ENCODE measurements around the gene NCAM2. TPM values are rescaled to one million over a fixed set of nuclear protein-coding genes. Genes with fewer than 3 reads are reported as not detected.

NCAM2 gene
- total and polyA plus RNA-seq, 2 donors = 0.34 to 0.52 TPM

DNA sequence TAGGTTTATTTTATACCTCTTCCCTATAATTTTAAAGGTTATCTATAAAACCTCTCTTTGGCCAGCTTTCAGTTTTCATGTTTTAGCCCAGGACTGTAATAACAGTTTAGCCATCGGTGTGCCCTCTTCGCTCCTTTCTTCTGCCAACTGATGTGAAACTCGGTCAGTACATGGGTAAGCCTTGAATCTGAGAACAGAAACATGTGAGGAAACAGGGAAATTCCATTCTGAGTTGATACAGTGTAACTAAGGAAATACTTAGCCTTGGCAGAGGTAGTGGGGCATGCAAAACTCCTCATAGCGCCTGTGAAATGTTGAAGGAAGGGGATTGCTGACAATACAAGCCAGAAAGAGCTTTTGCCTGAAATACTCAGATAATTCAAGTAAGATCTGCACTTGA, 465.2 kb downstream of the NCAM2 start:
- WGBS = 82% methylated on average over 4 of the region's 4 CpGs
- H3K27ac ChIP-seq (ENCODE audit: low read depth in 1 of 2, low read length in 1 of 2) = no peak overlapping the region
- no peaks in the 10 kb centered on the region for H3K9me3 ChIP-seq (ENCODE audit: control insufficient read depth in 2 of 2, insufficient read depth in 1 of 2, low read length in 1 of 2)
- H3K4me3 ChIP-seq (ENCODE audit: low read length in 2 of 2) = no peak overlapping the region
- DNase-seq (ENCODE audit: low read depth in 6 of 9, low spot score in 9 of 9) = peak in 1 of 9 donors; percentile 2
- H3K36me3 ChIP-seq (ENCODE audit: control insufficient read depth in 2 of 2, insufficient read depth in 2 of 2, low read length in 1 of 2) = no peaks in the 10 kb centered on the region
- H3K4me1 ChIP-seq (ENCODE audit: control insufficient read depth in 2 of 2, insufficient read depth in 2 of 2, low read length in 2 of 2) = no peaks in the 10 kb centered on the region
- H3K27me3 ChIP-seq (ENCODE audit: control insufficient read depth in 2 of 2, insufficient read depth in 1 of 2, low read length in 1 of 2) = no peaks in the 10 kb centered on the region

DNA sequence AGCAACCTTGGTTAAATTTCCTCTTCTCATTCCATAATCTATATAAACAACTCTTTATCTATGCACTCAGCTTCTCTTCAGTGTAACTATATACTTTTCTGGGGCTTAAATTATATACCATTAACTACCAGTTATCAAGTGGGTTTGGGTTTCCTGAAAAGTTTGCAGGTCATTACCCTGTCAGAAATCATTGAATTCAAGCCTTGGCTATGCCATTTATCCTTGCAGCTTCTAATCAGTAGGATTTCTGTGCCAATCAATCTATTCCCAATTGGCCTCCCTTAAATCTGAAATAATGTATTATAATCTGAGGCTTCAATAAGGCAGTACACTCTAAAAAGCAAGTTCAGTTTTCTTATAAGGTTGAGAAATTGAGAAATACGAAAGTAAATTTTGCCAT, 466.5 kb downstream of the NCAM2 start:
- Histone ChIP-seq H3K4me1 (ENCODE audit: control insufficient read depth in 2 of 2, insufficient read depth in 2 of 2, low read length in 2 of 2) (no peaks in the 10 kb centered on the region), H3K4me3 (ENCODE audit: low read length in 2 of 2) (no peak overlapping the region), H3K36me3 (ENCODE audit: control insufficient read depth in 2 of 2, insufficient read depth in 2 of 2, low read length in 1 of 2) (no peaks in the 10 kb centered on the region), H3K27me3 (ENCODE audit: control insufficient read depth in 2 of 2, insufficient read depth in 1 of 2, low read length in 1 of 2) (no peaks in the 10 kb centered on the region), H3K27ac (ENCODE audit: low read depth in 1 of 2, low read length in 1 of 2) (no peak overlapping the region), H3K9me3 (ENCODE audit: control insufficient read depth in 2 of 2, insufficient read depth in 1 of 2, low read length in 1 of 2) (no peaks in the 10 kb centered on the region)
- DNase-seq (ENCODE audit: low read depth in 6 of 9, low spot score in 9 of 9) = no peak
- WGBS = 86% methylated on average over 1 of the region's 1 CpG

DNA sequence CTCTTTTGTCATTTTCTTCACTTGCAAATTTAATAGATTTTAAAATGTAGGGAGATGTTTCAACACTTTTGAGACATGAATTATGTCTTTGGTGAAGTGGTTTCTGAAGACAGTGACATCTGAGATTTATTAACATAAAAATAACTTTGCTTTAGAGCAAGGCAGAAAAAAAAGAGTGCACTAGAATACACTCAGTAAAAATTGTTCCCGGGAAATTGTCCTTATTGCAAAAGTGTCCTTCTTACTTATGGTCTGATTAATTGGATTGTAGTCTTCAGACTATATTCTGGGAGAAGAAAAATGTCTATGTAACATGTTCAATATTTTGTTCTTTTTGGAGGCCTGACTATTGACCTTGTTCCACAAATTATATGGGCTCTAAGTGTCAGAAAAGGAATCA, 468.5 kb downstream of the NCAM2 start:
- Histone ChIP-seq H3K36me3 (ENCODE audit: control insufficient read depth in 2 of 2, insufficient read depth in 2 of 2, low read length in 1 of 2) (no peaks in the 10 kb centered on the region), H3K27me3 (ENCODE audit: control insufficient read depth in 2 of 2, insufficient read depth in 1 of 2, low read length in 1 of 2) (no peaks in the 10 kb centered on the region), H3K27ac (ENCODE audit: low read depth in 1 of 2, low read length in 1 of 2) (no peak overlapping the region), H3K9me3 (ENCODE audit: control insufficient read depth in 2 of 2, insufficient read depth in 1 of 2, low read length in 1 of 2) (no peaks in the 10 kb centered on the region), H3K4me3 (ENCODE audit: low read length in 2 of 2) (no peak overlapping the region), H3K4me1 (ENCODE audit: control insufficient read depth in 2 of 2, insufficient read depth in 2 of 2, low read length in 2 of 2) (no peaks in the 10 kb centered on the region)
- DNase-seq (ENCODE audit: low read depth in 6 of 9, low spot score in 9 of 9) = no peak
- 92% methylated on average over 1 of the region's 1 CpG for WGBS

DNA sequence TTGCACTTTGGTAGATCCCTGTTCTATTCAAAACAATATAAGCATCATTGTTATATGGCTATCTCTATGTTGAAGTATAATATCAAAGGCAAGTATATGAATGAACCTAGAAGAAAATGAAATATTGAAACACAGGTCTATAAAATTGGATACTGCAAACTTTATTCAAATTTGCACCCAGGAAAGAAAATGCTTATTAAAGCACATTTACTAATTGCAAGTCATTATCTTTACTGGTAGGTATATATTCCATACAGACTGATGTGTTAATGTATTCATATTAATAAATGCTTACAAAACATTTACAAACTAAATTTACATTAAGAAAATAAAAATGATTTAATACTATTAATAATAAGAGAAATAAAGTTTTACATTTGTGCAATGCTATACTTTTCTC, 469.8 kb downstream of the NCAM2 start:
- Histone ChIP-seq H3K4me3 (ENCODE audit: low read length in 2 of 2) (no peak overlapping the region), H3K27ac (ENCODE audit: low read depth in 1 of 2, low read length in 1 of 2) (no peak overlapping the region), H3K4me1 (ENCODE audit: control insufficient read depth in 2 of 2, insufficient read depth in 2 of 2, low read length in 2 of 2) (no peaks in the 10 kb centered on the region), H3K27me3 (ENCODE audit: control insufficient read depth in 2 of 2, insufficient read depth in 1 of 2, low read length in 1 of 2) (no peaks in the 10 kb centered on the region), H3K9me3 (ENCODE audit: control insufficient read depth in 2 of 2, insufficient read depth in 1 of 2, low read length in 1 of 2) (no peaks in the 10 kb centered on the region), H3K36me3 (ENCODE audit: control insufficient read depth in 2 of 2, insufficient read depth in 2 of 2, low read length in 1 of 2) (no peaks in the 10 kb centered on the region)
- no peak for DNase-seq (ENCODE audit: low read depth in 6 of 9, low spot score in 9 of 9)

DNA sequence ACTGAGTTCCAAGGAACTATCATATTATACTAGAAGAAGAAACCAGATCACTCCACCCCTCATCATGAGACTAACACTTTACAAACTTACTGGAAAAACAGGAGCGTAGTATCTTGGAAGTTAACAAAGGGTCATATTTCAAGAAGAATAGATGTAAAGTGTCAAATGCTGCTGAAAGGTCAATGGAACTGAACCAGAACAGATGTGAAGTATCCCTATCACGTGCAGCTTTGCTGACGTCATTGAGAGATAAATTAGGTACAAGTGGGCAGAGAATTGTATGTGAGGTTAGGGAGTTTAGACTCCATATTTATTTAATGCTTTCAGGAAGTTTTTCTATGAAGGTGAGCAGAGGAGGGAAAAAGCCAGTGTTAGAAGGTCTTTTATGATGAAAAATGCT, 483.0 kb downstream of the NCAM2 start:
- no peak overlapping the region for H3K4me3 ChIP-seq (ENCODE audit: low read length in 2 of 2)
- no peaks in the 10 kb centered on the region for H3K4me1 ChIP-seq (ENCODE audit: control insufficient read depth in 2 of 2, insufficient read depth in 2 of 2, low read length in 2 of 2)
- 91% methylated on average over 3 of the region's 3 CpGs for WGBS
- no peak overlapping the region for H3K27ac ChIP-seq (ENCODE audit: low read depth in 1 of 2, low read length in 1 of 2)
- H3K27me3 ChIP-seq (ENCODE audit: control insufficient read depth in 2 of 2, insufficient read depth in 1 of 2, low read length in 1 of 2) = no peaks in the 10 kb centered on the region
- H3K36me3 ChIP-seq (ENCODE audit: control insufficient read depth in 2 of 2, insufficient read depth in 2 of 2, low read length in 1 of 2) = no peaks in the 10 kb centered on the region
- no peak for DNase-seq (ENCODE audit: low read depth in 6 of 9, low spot score in 9 of 9)
- H3K9me3 ChIP-seq (ENCODE audit: control insufficient read depth in 2 of 2, insufficient read depth in 1 of 2, low read length in 1 of 2) = no peaks in the 10 kb centered on the region

DNA sequence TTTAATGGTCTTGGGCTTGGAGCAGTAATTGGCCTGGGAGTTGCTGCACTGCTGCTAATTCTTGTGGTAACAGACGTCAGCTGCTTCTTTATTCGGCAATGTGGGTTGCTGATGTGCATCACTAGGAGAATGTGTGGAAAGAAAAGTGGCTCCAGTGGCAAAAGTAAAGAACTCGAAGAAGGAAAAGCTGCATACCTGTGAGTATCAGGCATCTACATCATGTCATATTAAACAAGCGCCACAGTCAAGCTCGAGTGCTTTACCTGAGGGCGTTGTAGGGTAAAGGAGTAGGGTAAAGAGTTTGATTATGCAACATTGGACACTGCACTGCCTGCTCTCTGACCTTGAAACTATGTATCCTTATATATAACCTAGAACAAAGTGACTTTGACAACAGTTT, 510.6 kb downstream of the NCAM2 start:
- no peak overlapping the region for H3K27ac ChIP-seq (ENCODE audit: low read depth in 1 of 2, low read length in 1 of 2)
- H3K4me3 ChIP-seq (ENCODE audit: low read length in 2 of 2) = no peak overlapping the region
- no peak for DNase-seq (ENCODE audit: low read depth in 6 of 9, low spot score in 9 of 9)
- H3K9me3 ChIP-seq (ENCODE audit: control insufficient read depth in 2 of 2, insufficient read depth in 1 of 2, low read length in 1 of 2) = no peaks in the 10 kb centered on the region
- H3K36me3 ChIP-seq (ENCODE audit: control insufficient read depth in 2 of 2, insufficient read depth in 2 of 2, low read length in 1 of 2) = no peaks in the 10 kb centered on the region
- no peaks in the 10 kb centered on the region for H3K27me3 ChIP-seq (ENCODE audit: control insufficient read depth in 2 of 2, insufficient read depth in 1 of 2, low read length in 1 of 2)
- 94% methylated on average over 6 of the region's 6 CpGs for WGBS
- no peaks in the 10 kb centered on the region for H3K4me1 ChIP-seq (ENCODE audit: control insufficient read depth in 2 of 2, insufficient read depth in 2 of 2, low read length in 2 of 2)

GRCh38 chr21:21530680-21531079, 532.5 kb downstream of the NCAM2 start:
- Histone ChIP-seq H3K9me3 (ENCODE audit: control insufficient read depth in 2 of 2, insufficient read depth in 1 of 2, low read length in 1 of 2) (no peaks in the 10 kb centered on the region), H3K27me3 (ENCODE audit: control insufficient read depth in 2 of 2, insufficient read depth in 1 of 2, low read length in 1 of 2) (no peaks in the 10 kb centered on the region), H3K4me1 (ENCODE audit: control insufficient read depth in 2 of 2, insufficient read depth in 2 of 2, low read length in 2 of 2) (no peaks in the 10 kb centered on the region), H3K36me3 (ENCODE audit: control insufficient read depth in 2 of 2, insufficient read depth in 2 of 2, low read length in 1 of 2) (no peaks in the 10 kb centered on the region), H3K27ac (ENCODE audit: low read depth in 1 of 2, low read length in 1 of 2) (no peak overlapping the region), H3K4me3 (ENCODE audit: low read length in 2 of 2) (no peak overlapping the region)
- DNase-seq (ENCODE audit: low read depth in 6 of 9, low spot score in 9 of 9) = no peak

- H3K36me3 ChIP-seq (ENCODE audit: control insufficient read depth in 2 of 2, insufficient read depth in 2 of 2, low read length in 1 of 2) = no peaks in the 10 kb centered on the region
- 91% methylated on average over 5 of the region's 5 CpGs for WGBS
- no peaks in the 10 kb centered on the region for H3K9me3 ChIP-seq (ENCODE audit: control insufficient read depth in 2 of 2, insufficient read depth in 1 of 2, low read length in 1 of 2)
- no peaks in the 10 kb centered on the region for H3K4me1 ChIP-seq (ENCODE audit: control insufficient read depth in 2 of 2, insufficient read depth in 2 of 2, low read length in 2 of 2)
- no peak overlapping the region for H3K27ac ChIP-seq (ENCODE audit: low read depth in 1 of 2, low read length in 1 of 2)
- DNase-seq (ENCODE audit: low read depth in 6 of 9, low spot score in 9 of 9) = no peak
- no peaks in the 10 kb centered on the region for H3K27me3 ChIP-seq (ENCODE audit: control insufficient read depth in 2 of 2, insufficient read depth in 1 of 2, low read length in 1 of 2)
- no peak overlapping the region for H3K4me3 ChIP-seq (ENCODE audit: low read length in 2 of 2)
Measured at GRCh38 chr21:21547368-21547953, 549.3 kb downstream of the NCAM2 start.

DNA sequence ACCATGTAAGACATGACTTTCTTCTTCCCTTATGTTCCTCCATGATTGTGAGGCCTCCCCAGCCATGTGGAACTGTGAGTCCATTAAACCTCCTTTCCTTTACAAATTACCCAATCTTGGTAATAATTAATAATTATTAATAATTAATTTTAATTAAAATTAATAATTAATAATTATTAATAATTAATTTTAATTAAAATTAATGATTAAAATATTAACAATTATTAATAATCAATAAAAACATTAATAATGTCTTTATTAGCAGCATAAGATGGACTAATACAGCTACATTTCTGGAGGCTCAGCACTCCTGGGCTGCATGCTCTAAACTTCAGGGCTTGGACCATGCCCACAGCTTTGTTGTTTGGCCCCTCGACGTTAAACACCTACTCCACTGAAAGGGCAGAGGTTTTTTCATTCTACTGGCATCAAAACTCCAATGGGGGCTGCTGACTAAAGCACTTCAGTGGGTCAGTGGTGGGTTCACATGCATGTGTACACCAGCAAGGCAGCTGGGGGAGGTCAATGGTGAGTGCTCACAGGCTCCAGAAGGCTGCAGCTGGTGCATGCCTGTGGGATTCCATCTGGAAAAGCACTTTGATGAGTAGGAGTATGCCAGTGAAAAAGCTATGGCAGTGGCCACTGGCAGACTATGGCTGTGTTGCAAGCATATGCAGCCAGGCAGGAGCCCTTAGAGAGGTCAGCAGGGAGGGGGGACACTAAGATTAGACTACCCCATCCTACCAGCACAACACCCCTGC, 561.3 kb downstream of the NCAM2 start:
- no peak overlapping the region for H3K4me3 ChIP-seq (ENCODE audit: low read length in 2 of 2)
- H3K27ac ChIP-seq (ENCODE audit: low read depth in 1 of 2, low read length in 1 of 2) = no peak overlapping the region
- H3K9me3 ChIP-seq (ENCODE audit: control insufficient read depth in 2 of 2, insufficient read depth in 1 of 2, low read length in 1 of 2) = peaks cover 0 to 9% of the 10 kb centered on the region in 2 donors
- 96% methylated on average over 2 of the region's 2 CpGs for WGBS
- DNase-seq (ENCODE audit: low read depth in 6 of 9, low spot score in 9 of 9) = no peak
- no peaks in the 10 kb centered on the region for H3K36me3 ChIP-seq (ENCODE audit: control insufficient read depth in 2 of 2, insufficient read depth in 2 of 2, low read length in 1 of 2)
- H3K27me3 ChIP-seq (ENCODE audit: control insufficient read depth in 2 of 2, insufficient read depth in 1 of 2, low read length in 1 of 2) = no peaks in the 10 kb centered on the region
- H3K4me1 ChIP-seq (ENCODE audit: control insufficient read depth in 2 of 2, insufficient read depth in 2 of 2, low read length in 2 of 2) = no peaks in the 10 kb centered on the region

Measured in thymus (tissue), 11 donors.